Natural killer cell treated with Interleukin-12 subunit alpha and Interleukin-12 subunit beta and Interleukin-15 and Interleukin-18, amount 100 ng/mL, for 72 hours (primary cell): ENCODE results near the gene RFWD3. TPM values are rescaled to one million over a fixed set of nuclear protein-coding genes. Genes with fewer than 3 reads are reported as not detected.

Source experiments
- ATAC-seq, 2 donors: fragments of 150-1000 bp; cut with Tn5 transposase in 1 of 2; sonication (Bioruptor Pico), chemical (Tn5 transposase) in 1 of 2; 2 replicates each; pipeline ENCODE4 v1.10.0; 2021
- DNase-seq: peaks from one replicate; pipeline ENCODE4 v3.0.0; 2022; ENCODE audit warnings: low spot score
- H3K27ac Mint-ChIP-seq, 2 donors: 1 replicate in 1 of 2; 2 replicates in 1 of 2; pipeline ENCODE4 v1.8.0; 2022; ENCODE audit warnings: mixed read lengths in 2 of 2, mild to moderate bottlenecking in 1 of 2, moderate library complexity in 1 of 2
- H3K27me3 Mint-ChIP-seq, 2 donors: 1 replicate in 1 of 2; 2 replicates in 1 of 2; pipeline ENCODE4 v1.8.0; 2022; ENCODE audit warnings: mixed read lengths in 2 of 2
- H3K36me3 Mint-ChIP-seq: one replicate; pipeline ENCODE4 v1.8.0; 2022; ENCODE audit warnings: mixed read lengths
- H3K4me1 Mint-ChIP-seq, 2 donors: 1 replicate in 1 of 2; 2 replicates in 1 of 2; pipeline ENCODE4 v1.8.0; 2022; ENCODE audit warnings: low read depth in 2 of 2, mixed read lengths in 2 of 2, mild to moderate bottlenecking in 1 of 2
- H3K4me3 Mint-ChIP-seq: one replicate; pipeline ENCODE4 v1.8.0; 2022; ENCODE audit warnings: mixed read lengths
- H3K9me3 Mint-ChIP-seq: 2 replicates; pipeline ENCODE4 v1.8.0; 2022; ENCODE audit warnings: mixed read lengths
- total RNA-seq, 2 donors: library from RNA; stranded (reverse); gene quantifications; one replicate each; pipeline ENCODE4 v1.2.3, GENCODE V29; 2022

RFWD3 gene
- total RNA-seq, 2 donors from 2014 or later = 76.7 to 148 TPM

- Mint-ChIP-seq H3K27ac (peak overlapping the region; percentile 66 to 93), H3K36me3 (peaks cover 5% of the 10 kb centered on the region), H3K27me3 (no peaks in the 10 kb centered on the region), H3K9me3 (no peaks in the 10 kb centered on the region), H3K4me1 (peaks cover 53 to 58% of the 10 kb centered on the region in 2 donors), H3K4me3 (peak overlapping the region; percentile 62)
- ATAC-seq = peak; percentile 85 to 98
- peak; percentile 71 for DNase-seq
These were observed 65.4 kb downstream of the RFWD3 start for GRCh38 chr16:74601126-74601871.

- DNase-seq (no peak), ATAC-seq (no peak)
- Mint-ChIP-seq H3K4me3 (no peak overlapping the region), H3K9me3 (no peaks in the 10 kb centered on the region), H3K36me3 (no peaks in the 10 kb centered on the region), H3K27ac (peak overlapping the region in 1 of 2 donors; percentile 61), H3K27me3 (no peaks in the 10 kb centered on the region), H3K4me1 (peaks cover 38 to 40% of the 10 kb centered on the region in 2 donors)
These were observed 70.1 kb downstream of the RFWD3 start for GRCh38 chr16:74596586-74596985.

- H3K4me1 Mint-ChIP-seq = peaks cover 16 to 21% of the 10 kb centered on the region in 2 donors
- H3K27me3 Mint-ChIP-seq = no peaks in the 10 kb centered on the region
- no peak for DNase-seq
- no peak for ATAC-seq
- no peak overlapping the region for H3K4me3 Mint-ChIP-seq
- peak overlapping the region in 1 of 2 donors; percentile 45 for H3K27ac Mint-ChIP-seq
- no peaks in the 10 kb centered on the region for H3K9me3 Mint-ChIP-seq
- no peaks in the 10 kb centered on the region for H3K36me3 Mint-ChIP-seq
These were observed 73.8 kb downstream of the RFWD3 start for GRCh38 chr16:74592847-74593246.

- Mint-ChIP-seq H3K27me3 (no peaks in the 10 kb centered on the region), H3K9me3 (no peaks in the 10 kb centered on the region), H3K27ac (no peak overlapping the region), H3K4me1 (peaks cover 19 to 25% of the 10 kb centered on the region in 2 donors), H3K4me3 (no peak overlapping the region), H3K36me3 (no peaks in the 10 kb centered on the region)
- ATAC-seq = no peak
- no peak for DNase-seq
These were observed 74.6 kb downstream of the RFWD3 start for GRCh38 chr16:74591876-74592650.

- no peak overlapping the region for H3K4me3 Mint-ChIP-seq
- H3K27ac Mint-ChIP-seq = peak overlapping the region in 1 of 2 donors; percentile 27
- H3K9me3 Mint-ChIP-seq = no peaks in the 10 kb centered on the region
- peaks cover 25 to 34% of the 10 kb centered on the region in 2 donors for H3K4me1 Mint-ChIP-seq
- DNase-seq = no peak
- ATAC-seq = no peak
- no peaks in the 10 kb centered on the region for H3K36me3 Mint-ChIP-seq
- H3K27me3 Mint-ChIP-seq = no peaks in the 10 kb centered on the region
These were observed 79.7 kb downstream of the RFWD3 start for GRCh38 chr16:74586948-74587347.

GRCh38 chr16:74585846-74586443 is 80.7 kb downstream of the RFWD3 start:
- Mint-ChIP-seq H3K27ac (no peak overlapping the region), H3K4me3 (no peak overlapping the region), H3K36me3 (no peaks in the 10 kb centered on the region), H3K27me3 (no peaks in the 10 kb centered on the region), H3K9me3 (no peaks in the 10 kb centered on the region), H3K4me1 (peaks cover 33 to 39% of the 10 kb centered on the region in 2 donors)
- no peak for ATAC-seq
- no peak for DNase-seq

- Mint-ChIP-seq H3K9me3 (no peaks in the 10 kb centered on the region), H3K4me3 (no peak overlapping the region), H3K27me3 (no peaks in the 10 kb centered on the region), H3K4me1 (peaks cover 41 to 48% of the 10 kb centered on the region in 2 donors), H3K27ac (peak overlapping the region in 1 of 2 donors; percentile 64), H3K36me3 (no peaks in the 10 kb centered on the region)
- DNase-seq (no peak), ATAC-seq (no peak)
These were observed 82.6 kb downstream of the RFWD3 start for GRCh38 chr16:74583926-74584666.

- Mint-ChIP-seq H3K36me3 (no peaks in the 10 kb centered on the region), H3K9me3 (no peaks in the 10 kb centered on the region), H3K4me3 (no peak overlapping the region), H3K4me1 (peaks cover 53 to 58% of the 10 kb centered on the region in 2 donors), H3K27ac (no peak overlapping the region), H3K27me3 (no peaks in the 10 kb centered on the region)
- DNase-seq (no peak), ATAC-seq (no peak)
These were observed 83.7 kb downstream of the RFWD3 start for GRCh38 chr16:74582970-74583369.

GRCh38 chr16:74580833-74581232 is 85.8 kb downstream of the RFWD3 start:
- Mint-ChIP-seq H3K27ac (peak overlapping the region in 1 of 2 donors; percentile 74), H3K4me3 (no peak overlapping the region), H3K36me3 (no peaks in the 10 kb centered on the region), H3K27me3 (no peaks in the 10 kb centered on the region), H3K4me1 (peaks cover 49 to 50% of the 10 kb centered on the region in 2 donors), H3K9me3 (no peaks in the 10 kb centered on the region)
- DNase-seq (no peak), ATAC-seq (no peak)

- Mint-ChIP-seq H3K36me3 (no peaks in the 10 kb centered on the region), H3K4me3 (no peak overlapping the region), H3K4me1 (peaks cover 50 to 59% of the 10 kb centered on the region in 2 donors), H3K27me3 (no peaks in the 10 kb centered on the region), H3K9me3 (no peaks in the 10 kb centered on the region), H3K27ac (peak overlapping the region in 1 of 2 donors; percentile 54)
- no peak for ATAC-seq
- DNase-seq = no peak
These were observed 87.8 kb downstream of the RFWD3 start for GRCh38 chr16:74578838-74579237.

- ATAC-seq = no peak
These were observed 88.2 kb downstream of the RFWD3 start for GRCh38 chr16:74578433-74578832.

GRCh38 chr16:74577882-74578366 is 88.8 kb downstream of the RFWD3 start:
- Mint-ChIP-seq H3K27me3 (no peaks in the 10 kb centered on the region), H3K36me3 (no peaks in the 10 kb centered on the region), H3K9me3 (no peaks in the 10 kb centered on the region), H3K4me3 (no peak overlapping the region), H3K27ac (peak overlapping the region; percentile 54 to 55), H3K4me1 (peaks cover 48 to 56% of the 10 kb centered on the region in 2 donors)
- ATAC-seq (peak; percentile 61 to 78), DNase-seq (no peak)

More at GRCh38 chr16:74578433-74578832, 88.2 kb downstream of the RFWD3 start:
- peak overlapping the region; percentile 54 to 55 for H3K27ac Mint-ChIP-seq
- peaks cover 48 to 57% of the 10 kb centered on the region in 2 donors for H3K4me1 Mint-ChIP-seq
- H3K4me3 Mint-ChIP-seq = no peak overlapping the region
- no peaks in the 10 kb centered on the region for H3K9me3 Mint-ChIP-seq
- no peaks in the 10 kb centered on the region for H3K36me3 Mint-ChIP-seq
- no peaks in the 10 kb centered on the region for H3K27me3 Mint-ChIP-seq
- DNase-seq = no peak
